A549 (cell line): ENCODE results near the gene DPEP1. TPM values are rescaled to one million over a fixed set of nuclear protein-coding genes. Genes with fewer than 3 reads are reported as not detected.

Experiments used
- ATAC-seq, 2 experiments: fragments of 200-7000 bp in 1 of 2; fragments of >200 bp in 1 of 2; cut with Nextera tagmentation in 1 of 2; cut with Tn5 transposase in 1 of 2; 3 replicates each; pipeline versions ENCODE4 v1.8.0 to v1.9.1; 2018 to 2020; ENCODE audit warnings: mild to moderate bottlenecking in 1 of 2, moderate library complexity in 1 of 2
- CTCF ChIA-PET: fragments of 300-600 bp; sonication (Branson Sonifier 250); formaldehyde crosslinking; extraction: SDS; loops from one replicate; lab custom pipeline; 2021; ENCODE audit warnings: antibody characterized with exemption, inconsistent platforms; lab: Yijun Ruan, JAX
- POLR2A ChIA-PET: fragments of 350-600 bp; formaldehyde crosslinking; extraction: SDS; loops from one replicate; lab custom pipeline; 2021; ENCODE audit warnings: antibody characterized with exemption, inconsistent platforms; lab: Yijun Ruan, JAX
- DNase-seq, 2 experiments: peaks; one replicate each; pipeline versions ENCODE4 v3.0.0 to v3.0.0-alpha.2; 2011 to 2016; ENCODE audit warnings: low read depth in 1 of 2, low spot score in 1 of 2
- FAIRE-seq: peaks from 2 replicates; lab custom pipeline; 2011; peaks lifted over from hg19 to GRCh38; lab: Jason Lieb, UNC
- H3K27ac ChIP-seq, 2 experiments: fragments of >200 bp; sonication (Bioruptor Twin); formaldehyde crosslinking; 3 replicates each; pipeline ENCODE4 v1.5.1; 2016 to 2017
- H3K4me1 ChIP-seq: fragments of >200 bp; sonication (Bioruptor Twin); formaldehyde crosslinking; 3 replicates; pipeline ENCODE4 v1.6.1; 2016
- H3K4me2 ChIP-seq: fragments of >200 bp; sonication (Bioruptor Twin); formaldehyde crosslinking; 3 replicates; pipeline ENCODE4 v1.6.1; 2016
- H3K4me3 ChIP-seq: fragments of >200 bp; sonication (Bioruptor Twin); formaldehyde crosslinking; 3 replicates; pipeline ENCODE4 v1.5.1; 2016
- H3K9me3 ChIP-seq: fragments of >200 bp; sonication (Bioruptor Twin); formaldehyde crosslinking; 3 replicates; pipeline ENCODE4 v1.6.1; 2016
- ATOH8 ChIP-seq: fragments of 250-450 bp; sonication (Bioruptor Pico); IDR thresholded peaks from 2 replicates; pipeline ENCODE4 v1.5.0; 2020; ENCODE audit warnings: low read depth, mild to moderate bottlenecking, moderate library complexity
- CBX8 ChIP-seq: fragments of 200-600 bp; sonication (generic); IDR thresholded peaks from 2 replicates; pipeline ENCODE4 v1.6.1; 2016
- CHD2 ChIP-seq: fragments of 150-350 bp; IDR thresholded peaks from 2 replicates; pipeline ENCODE4 v1.6.1; 2014; ENCODE audit warnings: low read length; ENCODE audit not compliant: partially characterized antibody
- CHD4 ChIP-seq: fragments of 200-600 bp; sonication (generic); IDR thresholded peaks from 2 replicates; pipeline ENCODE4 v1.6.1; 2016; ENCODE audit warnings: antibody characterized with exemption, mild to moderate bottlenecking, borderline replicate concordance
- EP300 ChIP-seq, 2 experiments: fragments of >200 bp; sonication (Bioruptor Twin); formaldehyde crosslinking; IDR thresholded peaks; 2 replicates in 1 of 2; 3 replicates in 1 of 2; pipeline ENCODE4 v1.6.1; 2016 to 2017
- ESRRA ChIP-seq: fragments of 150-350 bp; IDR thresholded peaks from 2 replicates; pipeline ENCODE4 v1.6.1; 2014; ENCODE audit warnings: mild to moderate bottlenecking, low read length, borderline replicate concordance
- FOXS1 ChIP-seq: fragments of 250-450 bp; sonication (Bioruptor Pico); IDR thresholded peaks from 2 replicates; pipeline ENCODE4 v1.5.0; 2020; ENCODE audit warnings: mild to moderate bottlenecking, moderate library complexity
- KDM5A ChIP-seq: fragments of 200-600 bp; sonication (generic); IDR thresholded peaks from 2 replicates; pipeline ENCODE4 v1.6.1; 2016; ENCODE audit warnings: antibody characterized with exemption, mild to moderate bottlenecking
- MAFK ChIP-seq: fragments of 450-650 bp; IDR thresholded peaks from 2 replicates; pipeline ENCODE4 v1.6.1; 2014; ENCODE audit not compliant: partially characterized antibody
- MAZ ChIP-seq: fragments of 150-350 bp; IDR thresholded peaks from 2 replicates; pipeline ENCODE4 v1.6.1; 2014; ENCODE audit warnings: antibody characterized with exemption, low read depth, low read length, borderline replicate concordance
- RAD21 ChIP-seq, 2 experiments: fragments of >200 bp in 1 of 2; sonication (Bioruptor Twin) in 1 of 2; formaldehyde crosslinking in 1 of 2; IDR thresholded peaks in 1 of 2; conservative IDR thresholded peaks in 1 of 2; 2 replicates in 1 of 2; 3 replicates in 1 of 2; pipeline ENCODE4 v1.6.1; 2012 to 2018; ENCODE audit warnings: inconsistent platforms in 1 of 2
- RARB ChIP-seq: fragments of 250-450 bp; sonication (Bioruptor Pico); IDR thresholded peaks from 2 replicates; pipeline ENCODE4 v1.8.0; 2021; ENCODE audit warnings: mild to moderate bottlenecking, moderate library complexity
- REST ChIP-seq: fragments of 200-600 bp; sonication (generic); IDR thresholded peaks from 2 replicates; pipeline ENCODE4 v1.6.1; 2016; ENCODE audit warnings: antibody characterized with exemption, mild to moderate bottlenecking, moderate library complexity
- ZC3H11A ChIP-seq: fragments of 450-650 bp; IDR thresholded peaks from 2 replicates; pipeline ENCODE4 v1.6.1; 2014; ENCODE audit warnings: antibody characterized with exemption, mild to moderate bottlenecking
- ZNF302 ChIP-seq: fragments of 250-450 bp; sonication (Bioruptor Pico); IDR thresholded peaks from 2 replicates; pipeline ENCODE4 v1.9.0; 2021; ENCODE audit warnings: inconsistent platforms, mild to moderate bottlenecking, moderate library complexity
- WGBS: methylation state at CpG from one replicate; pipeline ENCODE4 v1.1.6; 2017; ENCODE audit errors: missing lambda C conversion rate; 5-methylcytosine and 5-hydroxymethylcytosine counted together
- polyA plus RNA-seq, 4 experiments: library from polyadenylated mRNA; depleted of rRNA in 3 of 4; stranded (reverse); fragments of >200 nt; fragmentation: RNase III in 1 of 4; extraction: RNeasy Plus Mini Kit Qiagen cat#74134 plus additional on column Dnase treatment in 1 of 4; gene quantifications; 2 replicates in 3 of 4; 3 replicates in 1 of 4; pipeline ENCODE4 v1.2.3, GENCODE V29; 2011 to 2017
- TF ChIP-seq, protein P1 (sequence below): fragments of 450-650 bp; IDR thresholded peaks from 2 replicates; pipeline ENCODE4 v1.6.1; 2014; ENCODE audit warnings: antibody characterized with exemption
- TF ChIP-seq, protein P2 (sequence below): fragments of >200 bp; sonication (Bioruptor Twin); formaldehyde crosslinking; IDR thresholded peaks from 2 replicates; pipeline ENCODE4 v1.6.1; 2016
- TF ChIP-seq, protein P3 (sequence below): fragments of >200 bp; sonication (Bioruptor Twin); formaldehyde crosslinking; IDR thresholded peaks from 3 replicates; pipeline ENCODE4 v1.5.1; 2016
- TF ChIP-seq, protein P4 (sequence below): fragments of >200 bp; sonication (Bioruptor Twin); formaldehyde crosslinking; IDR thresholded peaks from 3 replicates; pipeline ENCODE4 v1.6.1; 2016

Gene DPEP1
- polyA plus RNA-seq, 2 of the 4 experiments (the other 2 are of a cell fraction) = 1.3 to 1.5 TPM

DNA sequence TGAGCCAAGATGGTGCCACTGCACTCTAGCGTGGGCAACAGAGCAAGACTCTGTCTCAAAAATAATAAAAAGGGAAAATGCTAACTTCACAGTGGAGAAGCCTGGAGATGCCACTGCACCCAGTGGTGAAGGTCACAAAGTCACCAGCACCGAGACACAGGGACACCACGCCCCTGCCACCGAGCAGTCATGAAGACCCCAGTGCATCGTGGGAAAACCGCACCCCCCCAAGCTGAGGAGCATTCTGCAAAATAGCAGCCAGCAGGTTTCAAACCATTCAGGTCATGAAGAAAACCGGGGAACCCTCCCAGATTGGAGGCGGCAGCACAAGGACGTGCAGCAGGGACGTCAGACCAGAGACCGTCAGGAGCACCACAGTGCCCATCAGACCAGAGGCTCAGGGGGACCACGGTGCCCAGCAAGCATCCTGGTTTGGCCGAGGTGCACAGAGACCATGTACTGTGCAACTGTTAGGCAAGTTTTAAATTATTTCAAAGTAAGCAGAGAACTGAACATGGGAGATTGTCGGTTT, 30.4 kb downstream of the DPEP1 start (continued):
- TF ChIP-seq MAZ (no peak), RARB (CRISPR knock-in tag) (no peak), CHD2 (no peak), MAFK (no peak)

- FAIRE-seq = no peak
- no peak overlapping the region for H3K4me2 ChIP-seq
- no peak for TF ChIP-seq ZC3H11A
- no peak for TF ChIP-seq REST
- TF ChIP-seq, protein P1, sequence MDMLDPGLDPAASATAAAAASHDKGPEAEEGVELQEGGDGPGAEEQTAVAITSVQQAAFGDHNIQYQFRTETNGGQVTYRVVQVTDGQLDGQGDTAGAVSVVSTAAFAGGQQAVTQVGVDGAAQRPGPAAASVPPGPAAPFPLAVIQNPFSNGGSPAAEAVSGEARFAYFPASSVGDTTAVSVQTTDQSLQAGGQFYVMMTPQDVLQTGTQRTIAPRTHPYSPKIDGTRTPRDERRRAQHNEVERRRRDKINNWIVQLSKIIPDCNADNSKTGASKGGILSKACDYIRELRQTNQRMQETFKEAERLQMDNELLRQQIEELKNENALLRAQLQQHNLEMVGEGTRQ = no peak
- TF ChIP-seq RAD21 (conservative IDR thresholded peaks at IDR 0.05 in 1 of 2, IDR thresholded peaks at IDR 0.05 in 1 of 2) = no peak
- no peak for TF ChIP-seq KDM5A
- TF ChIP-seq, protein P2, sequence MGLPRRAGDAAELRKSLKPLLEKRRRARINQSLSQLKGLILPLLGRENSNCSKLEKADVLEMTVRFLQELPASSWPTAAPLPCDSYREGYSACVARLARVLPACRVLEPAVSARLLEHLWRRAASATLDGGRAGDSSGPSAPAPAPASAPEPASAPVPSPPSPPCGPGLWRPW = no peak
- no peak for TF ChIP-seq EP300 (IDR thresholded peaks at IDR 0.05)
- no peak for TF ChIP-seq ESRRA
- TF ChIP-seq, all 56 proteins: peak for 0
- DNase-seq = no peak
- Histone ChIP-seq H3K4me3 (no peak overlapping the region), H3K9me3 (no peaks in the 10 kb centered on the region), H3K27ac (no peak overlapping the region), H3K4me1 (0 out of 3 replicates have a peak, but pooled peaks cover 3% of the 10 kb centered on the region)
- 88% methylated on average over 5 of the region's 11 CpGs for WGBS
- CTCF ChIA-PET = interaction anchor here (0.7 to 6.7 kb wide), 7 partner anchors 24 to 88 kb away, joined by 3 to 125 read pairs (median 4); partner anchors contain the start of gene DPEP1
- no peak for ATAC-seq
- POLR2A ChIA-PET = interaction anchor here (0.5 kb wide), 1 partner anchor 12 kb away, joined by 3 read pairs; the partner anchor contains the start of genes CHMP1A and SPATA33
Observed at GRCh38 chr16:89645122-89645521, 31.7 kb downstream of the DPEP1 start.

DNA sequence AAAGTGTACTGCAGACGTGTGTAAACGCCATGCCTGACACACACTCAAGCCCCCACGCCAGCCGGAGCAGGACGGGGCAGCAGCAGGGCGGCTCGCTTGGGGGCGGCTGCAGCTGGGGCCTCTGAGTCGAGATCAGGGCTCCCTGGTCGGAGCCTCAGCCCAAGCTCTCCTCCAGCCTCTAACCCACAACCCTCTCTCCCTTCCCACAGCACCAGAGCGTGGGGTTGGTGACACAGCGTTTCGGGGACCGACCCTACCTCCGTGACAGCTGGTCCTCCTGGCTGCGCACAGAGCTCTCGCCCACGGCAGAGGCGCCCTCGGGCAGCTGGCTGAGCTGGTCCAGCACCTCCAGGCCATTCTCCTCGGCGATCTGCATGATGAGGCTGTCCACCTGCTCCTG, 32.8 kb downstream of the DPEP1 start:
- Histone ChIP-seq H3K27ac (no peak overlapping the region), H3K4me3 (no peak overlapping the region), H3K4me1 (0 out of 3 replicates have a peak, but pooled peaks cover 3% of the 10 kb centered on the region), H3K4me2 (no peak overlapping the region), H3K9me3 (no peaks in the 10 kb centered on the region)
- DNase-seq (no peak), FAIRE-seq (no peak), ATAC-seq (no peak)
- ChIA-PET CTCF (interaction anchor here (0.9 to 2.0 kb wide), 3 partner anchors 31 to 81 kb away, joined by 3 to 10 read pairs (median 4); no protein-coding TSS in a partner anchor), POLR2A (no interaction called here)
- TF ChIP-seq ZNF302 (CRISPR knock-in tag) (no peak), ATOH8 (CRISPR knock-in tag) (no peak), KDM5A (no peak), CBX8 (no peak), CHD4 (no peak), FOXS1 (CRISPR knock-in tag) (no peak), REST (no peak)
- TF ChIP-seq, protein P3, sequence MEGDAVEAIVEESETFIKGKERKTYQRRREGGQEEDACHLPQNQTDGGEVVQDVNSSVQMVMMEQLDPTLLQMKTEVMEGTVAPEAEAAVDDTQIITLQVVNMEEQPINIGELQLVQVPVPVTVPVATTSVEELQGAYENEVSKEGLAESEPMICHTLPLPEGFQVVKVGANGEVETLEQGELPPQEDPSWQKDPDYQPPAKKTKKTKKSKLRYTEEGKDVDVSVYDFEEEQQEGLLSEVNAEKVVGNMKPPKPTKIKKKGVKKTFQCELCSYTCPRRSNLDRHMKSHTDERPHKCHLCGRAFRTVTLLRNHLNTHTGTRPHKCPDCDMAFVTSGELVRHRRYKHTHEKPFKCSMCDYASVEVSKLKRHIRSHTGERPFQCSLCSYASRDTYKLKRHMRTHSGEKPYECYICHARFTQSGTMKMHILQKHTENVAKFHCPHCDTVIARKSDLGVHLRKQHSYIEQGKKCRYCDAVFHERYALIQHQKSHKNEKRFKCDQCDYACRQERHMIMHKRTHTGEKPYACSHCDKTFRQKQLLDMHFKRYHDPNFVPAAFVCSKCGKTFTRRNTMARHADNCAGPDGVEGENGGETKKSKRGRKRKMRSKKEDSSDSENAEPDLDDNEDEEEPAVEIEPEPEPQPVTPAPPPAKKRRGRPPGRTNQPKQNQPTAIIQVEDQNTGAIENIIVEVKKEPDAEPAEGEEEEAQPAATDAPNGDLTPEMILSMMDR = no peak
- TF ChIP-seq, protein P4, sequence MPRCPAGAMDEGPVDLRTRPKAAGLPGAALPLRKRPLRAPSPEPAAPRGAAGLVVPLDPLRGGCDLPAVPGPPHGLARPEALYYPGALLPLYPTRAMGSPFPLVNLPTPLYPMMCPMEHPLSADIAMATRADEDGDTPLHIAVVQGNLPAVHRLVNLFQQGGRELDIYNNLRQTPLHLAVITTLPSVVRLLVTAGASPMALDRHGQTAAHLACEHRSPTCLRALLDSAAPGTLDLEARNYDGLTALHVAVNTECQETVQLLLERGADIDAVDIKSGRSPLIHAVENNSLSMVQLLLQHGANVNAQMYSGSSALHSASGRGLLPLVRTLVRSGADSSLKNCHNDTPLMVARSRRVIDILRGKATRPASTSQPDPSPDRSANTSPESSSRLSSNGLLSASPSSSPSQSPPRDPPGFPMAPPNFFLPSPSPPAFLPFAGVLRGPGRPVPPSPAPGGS = no peak
- TF ChIP-seq, protein P2 = no peak
- 97% methylated on average over 21 of the region's 22 CpGs for WGBS
